HG03095 (cell line): ENCODE results near the gene FHAD1.
A peak's percentile ranks its signal among the peaks of the same experiment; 100 is the strongest.
"Not testable (repeated sequence)": the region's sequence is repeated elsewhere in the genome, so short reads cannot be mapped to it uniquely, and the experiment has no call there.

Source experiments
- ATAC-seq: cut with Tn5 transposase; IDR thresholded peaks from one replicate; pipeline ENCODE4 v1.9.1; 2021; ENCODE audit warnings: moderate library complexity; ENCODE audit not compliant: unreplicated experiment

The FHAD1 gene

GRCh38 chr1:15362096-15362736 lies 115.2 kb downstream of the FHAD1 start:
- ATAC-seq, result no peak

GRCh38 chr1:15362737-15363128 lies 115.7 kb downstream of the FHAD1 start:
- no peak for ATAC-seq

GRCh38 chr1:15364740-15365139 lies 117.7 kb downstream of the FHAD1 start:
- no peak for ATAC-seq

- no peak for ATAC-seq
Measured at GRCh38 chr1:15368888-15369287, 121.9 kb downstream of the FHAD1 start.

- ATAC-seq, result no peak
Measured at GRCh38 chr1:15370268-15370667, 123.2 kb downstream of the FHAD1 start.

- ATAC-seq, result no peak
Measured at GRCh38 chr1:15370781-15371520, 123.9 kb downstream of the FHAD1 start.

- no peak for ATAC-seq
Measured at GRCh38 chr1:15371610-15372545, 124.9 kb downstream of the FHAD1 start.

- ATAC-seq, result no peak
Measured at GRCh38 chr1:15378729-15379128, 131.7 kb downstream of the FHAD1 start.

- ATAC-seq, result not testable (repeated sequence)
Measured at GRCh38 chr1:15379151-15379550, 132.1 kb downstream of the FHAD1 start.

GRCh38 chr1:15380601-15381508 lies 133.8 kb downstream of the FHAD1 start:
- no peak for ATAC-seq

- no peak for ATAC-seq
Measured at GRCh38 chr1:15381805-15382204, 134.8 kb downstream of the FHAD1 start.

- ATAC-seq, result no peak
Measured at GRCh38 chr1:15382601-15383518, 135.8 kb downstream of the FHAD1 start.

GRCh38 chr1:15383810-15384209 lies 136.8 kb downstream of the FHAD1 start:
- no peak for ATAC-seq

- ATAC-seq, result peak; percentile 60
Measured at GRCh38 chr1:15384301-15384901, 137.4 kb downstream of the FHAD1 start.

- no peak for ATAC-seq
Measured at GRCh38 chr1:15385420-15385819, 138.4 kb downstream of the FHAD1 start.

- no peak for ATAC-seq
Measured at GRCh38 chr1:15386164-15386749, 139.2 kb downstream of the FHAD1 start.

GRCh38 chr1:15388201-15388880 lies 141.3 kb downstream of the FHAD1 start:
- ATAC-seq, result no peak

- ATAC-seq, result not testable (repeated sequence)
Measured at GRCh38 chr1:15389828-15390227, 142.8 kb downstream of the FHAD1 start.
